Renal cortical epithelial cell (primary cell): ENCODE measurements around the gene TBL1XR1. TPM values are rescaled to one million over a fixed set of nuclear protein-coding genes. Genes with fewer than 3 reads are reported as not detected.
"Not testable (repeated sequence)": the region's sequence is repeated elsewhere in the genome, so short reads cannot be mapped to it uniquely, and the experiment has no call there.

Experiments
- DNase-seq: peaks from one replicate; pipeline ENCODE4 v3.0.0-alpha.2; 2011; ENCODE audit warnings: low read depth
- total RNA-seq: library from RNA; depleted of rRNA; stranded (reverse); fragments of >200 nt; gene quantifications from 2 replicates; pipeline ENCODE4 v1.2.3, GENCODE V29; 2014

The TBL1XR1 gene
- total RNA-seq, 1 donor from 2014 or later: 483 TPM

DNA sequence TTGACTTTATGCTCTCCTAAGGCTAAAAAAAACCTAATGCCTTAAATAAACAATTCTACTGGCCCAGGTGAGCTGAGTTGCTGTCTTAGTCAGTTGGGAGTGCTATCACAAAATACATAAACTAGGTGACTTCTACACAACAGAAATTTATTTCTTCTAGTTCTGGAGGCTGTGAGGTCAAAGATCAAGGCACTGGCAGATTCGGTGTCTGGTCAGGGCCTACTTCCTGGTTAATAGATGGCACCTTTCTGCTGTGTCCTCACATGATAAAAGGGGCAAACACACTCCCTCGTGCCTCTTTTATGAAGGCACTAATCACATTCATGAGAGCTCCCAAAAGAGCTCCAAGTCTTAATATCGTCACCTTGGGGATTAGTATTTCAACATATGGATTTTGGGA lies 11.5 kb upstream of the TBL1XR1 start:
- DNase-seq: no peak

DNA sequence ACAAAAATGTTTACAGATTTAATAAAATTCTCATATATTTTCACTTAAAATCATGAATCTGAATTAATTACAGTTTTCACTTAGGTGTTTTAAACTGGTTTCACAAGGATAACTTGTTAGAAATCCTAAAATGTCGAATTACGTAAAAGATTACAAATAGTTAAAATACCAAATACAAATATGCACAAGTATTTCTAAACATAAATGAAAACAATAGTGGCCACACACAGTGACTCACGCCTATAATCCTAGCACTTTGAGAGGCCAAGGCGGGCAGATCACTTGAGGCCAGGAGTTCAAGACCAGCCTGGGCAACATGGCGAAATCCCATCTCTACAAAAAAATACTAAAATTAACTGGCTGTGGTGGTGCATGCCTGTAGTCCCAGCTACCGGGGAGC lies 10.9 kb upstream of the TBL1XR1 start:
- DNase-seq: no peak

GRCh38 chr3:177206936-177207335 lies 9.7 kb upstream of the TBL1XR1 start:
- no peak for DNase-seq

- no peak for DNase-seq
Measured at GRCh38 chr3:177203689-177204395, 6.6 kb upstream of the TBL1XR1 start.

GRCh38 chr3:177203016-177203415 lies 5.7 kb upstream of the TBL1XR1 start:
- not testable (repeated sequence) for DNase-seq

DNA sequence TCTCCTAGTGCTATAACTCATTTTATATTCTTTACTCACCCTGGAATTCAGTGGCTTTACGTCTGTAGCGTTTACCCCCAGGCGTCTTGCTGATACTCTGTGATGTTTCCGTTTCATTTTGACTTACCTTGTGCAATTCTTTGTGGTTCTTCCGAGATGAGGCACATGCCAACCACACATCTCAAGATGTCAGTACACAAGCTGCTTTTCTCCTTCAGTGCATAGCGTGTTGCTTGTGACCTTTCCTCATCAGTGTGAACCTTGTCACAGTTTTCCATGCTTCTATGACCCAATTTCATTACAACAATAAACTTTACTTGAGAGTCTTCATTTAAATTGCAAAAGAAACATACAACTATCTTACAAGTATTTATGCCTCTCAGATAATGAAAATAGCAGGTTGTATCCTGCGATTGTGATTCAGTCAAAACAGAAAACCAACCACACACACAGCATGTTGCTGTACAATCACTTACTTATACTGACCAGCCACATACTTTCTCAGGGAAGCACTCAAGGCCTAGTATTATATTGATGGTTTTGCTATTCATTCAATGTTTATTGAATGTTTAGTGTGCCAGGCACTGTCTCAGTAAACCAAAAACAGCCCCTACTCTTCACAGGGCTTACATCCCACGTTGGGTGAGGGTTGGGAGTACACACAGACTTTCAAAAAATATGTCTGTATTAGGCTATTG lies 4.6 kb upstream of the TBL1XR1 start:
- DNase-seq: no peak

DNA sequence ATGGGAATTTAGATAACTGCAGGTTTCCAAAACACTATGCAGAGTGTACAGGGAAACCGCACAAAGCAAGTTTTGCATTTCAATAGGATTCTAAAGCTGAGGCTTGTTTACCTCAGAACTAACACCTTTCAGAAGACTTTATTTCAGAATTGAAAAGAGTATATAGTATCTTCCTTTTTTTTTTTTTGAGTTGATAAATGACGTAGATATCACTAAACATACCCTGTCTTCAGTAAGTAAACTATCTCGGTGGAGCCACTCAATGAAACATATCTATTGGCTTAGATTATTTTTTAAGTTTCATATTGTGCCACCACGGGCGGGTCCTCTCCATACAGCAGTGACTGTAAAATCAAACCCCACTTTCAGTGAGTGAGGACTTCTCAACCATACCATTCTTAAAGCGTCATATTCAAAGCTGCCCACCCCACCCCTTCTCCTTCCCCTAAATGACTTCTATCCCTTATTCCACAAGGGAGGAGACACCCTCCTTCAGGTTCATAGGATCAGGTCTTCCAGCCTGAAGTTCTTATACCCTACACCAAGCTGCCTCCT lies 2.0 kb upstream of the TBL1XR1 start:
- DNase-seq: no peak

DNA sequence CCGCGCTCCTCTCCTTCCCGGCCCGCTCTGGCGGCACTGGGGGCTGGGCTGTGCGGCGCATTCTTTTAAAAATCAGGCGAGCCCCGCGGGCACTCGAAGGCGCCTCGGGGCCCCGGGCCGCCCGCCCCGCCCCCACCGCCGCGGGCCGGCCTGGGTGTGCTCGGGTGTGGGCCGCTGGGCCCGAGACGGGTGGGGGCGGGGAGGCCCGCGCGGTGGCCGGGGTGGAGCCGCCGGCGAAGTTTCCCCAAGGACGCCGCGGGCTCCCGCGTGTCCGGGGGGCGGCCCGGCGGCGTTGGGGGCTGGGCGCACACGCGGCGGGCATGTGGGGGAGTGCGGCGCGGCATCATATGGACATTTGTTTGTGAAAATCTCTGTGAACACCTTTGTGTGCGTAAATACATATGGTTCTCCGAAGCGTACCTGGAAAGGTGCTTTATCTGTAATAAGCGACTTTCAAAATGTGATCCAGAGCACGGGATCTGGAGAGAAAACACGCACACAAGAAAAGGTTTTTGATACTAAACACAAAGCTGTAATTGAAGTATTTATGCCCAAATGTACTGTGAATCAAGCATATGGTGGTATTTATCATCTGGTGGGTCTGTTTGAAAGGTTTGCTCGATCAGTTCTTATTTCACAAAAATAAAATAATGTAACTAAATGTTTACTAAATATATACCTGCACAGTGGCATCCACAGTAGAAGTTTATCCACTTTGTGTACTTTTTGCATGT lies 612 bp upstream of the TBL1XR1 start:
- DNase-seq: no peak

DNA sequence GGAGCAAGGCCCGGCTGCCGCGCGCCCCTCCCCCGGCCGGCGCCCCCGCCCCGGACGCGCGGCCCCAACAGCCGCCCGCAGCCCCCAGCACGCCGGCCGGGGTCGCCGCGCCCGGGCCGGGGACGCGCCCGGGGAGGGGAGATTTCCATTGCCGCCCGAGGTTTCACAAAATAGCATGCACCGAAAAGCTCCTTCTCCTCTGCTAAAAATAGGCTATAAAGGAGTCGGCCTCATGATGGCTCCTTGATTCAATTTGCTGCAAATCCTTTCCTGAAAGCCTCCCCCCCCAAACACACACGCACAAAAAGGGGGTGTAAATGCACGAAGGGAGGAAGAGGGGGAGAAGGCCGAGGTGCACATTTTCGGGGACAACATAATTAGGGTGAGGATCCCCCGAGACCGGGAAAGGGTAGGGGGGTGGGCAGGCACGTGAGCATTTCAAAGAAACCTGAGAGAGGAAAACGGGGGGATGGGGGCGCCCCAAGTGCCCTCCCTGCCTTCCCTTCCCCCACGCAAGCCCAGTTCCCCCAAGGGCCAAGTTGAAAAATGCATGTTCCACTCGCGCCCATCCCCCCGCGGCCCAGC lies 734 bp downstream of the TBL1XR1 start:
- no peak for DNase-seq

- no peak for DNase-seq
Measured at GRCh38 chr3:177196008-177196455, 1.2 kb downstream of the TBL1XR1 start.

GRCh38 chr3:177195242-177195991 lies 1.9 kb downstream of the TBL1XR1 start:
- peak; percentile 53 for DNase-seq

- no peak for DNase-seq
Measured at GRCh38 chr3:177194299-177194698, 3.0 kb downstream of the TBL1XR1 start.

DNA sequence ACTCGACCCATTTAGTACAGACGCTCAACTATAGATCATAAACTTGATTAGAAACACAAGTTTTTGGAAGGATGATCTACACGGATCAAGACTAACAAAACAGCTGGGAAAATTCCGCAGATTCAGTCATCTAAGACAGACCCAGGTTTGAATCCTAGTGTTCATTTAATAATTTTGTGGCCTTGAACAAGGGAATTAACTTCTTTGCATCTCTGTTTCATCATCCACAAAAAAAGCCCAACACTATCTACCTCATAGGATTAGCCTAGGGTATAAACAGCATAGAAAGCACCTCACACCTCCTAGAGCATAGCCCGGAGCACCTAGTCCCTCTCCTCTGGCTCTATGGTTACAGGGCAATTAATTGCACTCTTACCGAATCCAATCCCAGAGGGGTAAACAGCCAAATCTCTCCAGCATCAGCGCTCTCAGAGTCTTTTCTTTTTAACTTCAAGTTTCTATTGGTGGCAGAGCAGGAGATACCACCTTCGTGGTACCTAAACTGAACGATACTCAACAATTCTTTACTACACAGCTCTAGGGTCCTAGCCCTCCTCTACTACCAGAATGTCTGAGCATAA lies 3.5 kb downstream of the TBL1XR1 start:
- DNase-seq: no peak

- DNase-seq: not testable (repeated sequence)
Measured at GRCh38 chr3:177193275-177193674, 4.0 kb downstream of the TBL1XR1 start.

- no peak for DNase-seq
Measured at GRCh38 chr3:177190756-177191681, 6.3 kb downstream of the TBL1XR1 start.

- DNase-seq: not testable (repeated sequence)
Measured at GRCh38 chr3:177190184-177190583, 7.1 kb downstream of the TBL1XR1 start.

DNA sequence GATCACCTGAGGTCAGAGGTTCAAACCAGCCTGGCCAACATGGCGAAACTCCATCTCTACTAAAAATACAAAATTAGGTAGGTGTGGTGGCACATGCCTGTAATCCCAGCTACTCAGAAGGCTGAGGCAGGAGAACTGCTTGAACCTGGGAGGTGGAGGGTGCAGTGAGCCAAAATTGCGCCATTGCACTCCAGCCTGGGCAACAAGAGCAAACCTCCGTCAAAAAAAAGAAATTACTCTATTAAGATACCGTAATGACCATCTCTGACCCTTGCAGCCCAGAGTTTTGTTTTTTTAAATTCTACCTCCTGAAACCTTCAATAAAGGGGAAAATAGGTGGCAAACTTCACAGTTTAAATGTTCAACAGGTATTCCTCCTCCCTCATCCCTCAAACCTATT lies 9.0 kb downstream of the TBL1XR1 start:
- not testable (repeated sequence) for DNase-seq

GRCh38 chr3:177186306-177186705 lies 11.0 kb downstream of the TBL1XR1 start:
- DNase-seq: no peak

GRCh38 chr3:177185035-177185574 lies 12.2 kb downstream of the TBL1XR1 start:
- no peak for DNase-seq
